Measurements from ENCODE around the gene TSKS. TPM values are rescaled to one million over a fixed set of nuclear protein-coding genes. Genes with fewer than 3 reads are reported as not detected.
A peak's percentile ranks its signal among the peaks of the same experiment; 100 is the strongest.

The TSKS gene
- total RNA-seq, 1 experiment from 2014 or later = 0.28 TPM

GRCh38 chr19:49786376-49786820, 23.3 kb upstream of the TSKS start:
- H4K5ac ChIP-seq (ENCODE audit: insufficient read length, low read depth, low read length) = no peak overlapping the region
- H3K36me3 Mint-ChIP-seq (ENCODE audit: insufficient read depth in 1 of 3, low read depth in 3 of 3) = peaks cover 36 to 67% (median 51%) of the 10 kb centered on the region in 3 experiments
- H3K79me1 ChIP-seq (ENCODE audit: insufficient read depth, low read depth, low read length, poor library complexity, severe bottlenecking) = no peaks in the 10 kb centered on the region
- H2BK5ac ChIP-seq (ENCODE audit: insufficient read length, low read length) = no peak overlapping the region
- DNase-seq = no peak
- no peak overlapping the region for H3K23ac ChIP-seq (ENCODE audit: insufficient read length, low read depth, low read length)
- H2AFZ ChIP-seq (ENCODE audit: low read length) = no peak overlapping the region
- H3K4ac ChIP-seq (ENCODE audit: low read depth, low read length) = no peak overlapping the region
- H3K4me3 Mint-ChIP-seq = no peak overlapping the region
- no peak overlapping the region for H2AK5ac ChIP-seq (ENCODE audit: insufficient read length, low read length)
- H3K4me2 ChIP-seq (ENCODE audit: insufficient read depth, insufficient read length, low read length) = no peak overlapping the region
- H2BK12ac ChIP-seq (ENCODE audit: insufficient read length, low read depth, low read length) = no peak overlapping the region
- H3T11ph ChIP-seq (ENCODE audit: low read length) = no peak overlapping the region
- no peak overlapping the region for H3K56ac ChIP-seq (ENCODE audit: insufficient read length, low read depth, low read length)
- H3K9me3 ChIP-seq (ENCODE audit: control insufficient read depth, low read depth, low read length) = no peaks in the 10 kb centered on the region
- no peaks in the 10 kb centered on the region for H3K9me3 Mint-ChIP-seq
- no peak overlapping the region for H4K91ac ChIP-seq (ENCODE audit: insufficient read length, low read depth, low read length)
- no peak overlapping the region for H3K9ac ChIP-seq (ENCODE audit: extremely low read depth, insufficient read length, low read length)
- peaks cover 0 to 5% of the 10 kb centered on the region in 2 experiments; a peak in 1 of 4 replicates for H3K4me1 Mint-ChIP-seq
- no peak overlapping the region for H2BK15ac ChIP-seq (ENCODE audit: low read depth, low read length)
- no peaks in the 10 kb centered on the region for H3K4me1 ChIP-seq (ENCODE audit: insufficient read depth, low read length)
- H3K14ac ChIP-seq (ENCODE audit: insufficient read depth, low read length) = no peak overlapping the region
- TF ChIP-seq, protein P1, sequence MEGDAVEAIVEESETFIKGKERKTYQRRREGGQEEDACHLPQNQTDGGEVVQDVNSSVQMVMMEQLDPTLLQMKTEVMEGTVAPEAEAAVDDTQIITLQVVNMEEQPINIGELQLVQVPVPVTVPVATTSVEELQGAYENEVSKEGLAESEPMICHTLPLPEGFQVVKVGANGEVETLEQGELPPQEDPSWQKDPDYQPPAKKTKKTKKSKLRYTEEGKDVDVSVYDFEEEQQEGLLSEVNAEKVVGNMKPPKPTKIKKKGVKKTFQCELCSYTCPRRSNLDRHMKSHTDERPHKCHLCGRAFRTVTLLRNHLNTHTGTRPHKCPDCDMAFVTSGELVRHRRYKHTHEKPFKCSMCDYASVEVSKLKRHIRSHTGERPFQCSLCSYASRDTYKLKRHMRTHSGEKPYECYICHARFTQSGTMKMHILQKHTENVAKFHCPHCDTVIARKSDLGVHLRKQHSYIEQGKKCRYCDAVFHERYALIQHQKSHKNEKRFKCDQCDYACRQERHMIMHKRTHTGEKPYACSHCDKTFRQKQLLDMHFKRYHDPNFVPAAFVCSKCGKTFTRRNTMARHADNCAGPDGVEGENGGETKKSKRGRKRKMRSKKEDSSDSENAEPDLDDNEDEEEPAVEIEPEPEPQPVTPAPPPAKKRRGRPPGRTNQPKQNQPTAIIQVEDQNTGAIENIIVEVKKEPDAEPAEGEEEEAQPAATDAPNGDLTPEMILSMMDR (conservative IDR thresholded peaks at IDR 0.05) = no peak
- no peak overlapping the region for H2BK20ac ChIP-seq (ENCODE audit: low read depth, low read length, poor library complexity, severe bottlenecking)
- H4K20me1 ChIP-seq (ENCODE audit: control insufficient read depth, insufficient read depth, insufficient read length) = no peaks in the 10 kb centered on the region
- no peaks in the 10 kb centered on the region for H3K23me2 ChIP-seq (ENCODE audit: insufficient read length, low read depth, low read length, poor library complexity, severe bottlenecking)
- H3K27ac Mint-ChIP-seq = peak overlapping the region; percentile 74 to 80 (median 74); a peak in 5 of 7 replicates
- no peaks in the 10 kb centered on the region for H3K27me3 Mint-ChIP-seq (ENCODE audit: low read depth)
- H2BK120ac ChIP-seq (ENCODE audit: low read depth, low read length, poor library complexity, severe bottlenecking) = no peak overlapping the region
- WGBS (ENCODE audit: extremely low coverage, insufficient read length, low lambda C conversion rate) = no CpG with 5 or more reads among the region's 9 CpGs
- H3K27me3 ChIP-seq (ENCODE audit: insufficient read depth, low read length) = no peaks in the 10 kb centered on the region
- no peak overlapping the region for H4K8ac ChIP-seq (replicated peaks; ENCODE audit: insufficient read length, low read depth, low read length)
- H3K79me2 ChIP-seq (ENCODE audit: insufficient read depth, low read length) = no peaks in the 10 kb centered on the region
- H3K18ac ChIP-seq (ENCODE audit: insufficient read length, low read depth, low read length) = no peak overlapping the region
- H3K27ac ChIP-seq (ENCODE audit: insufficient read length, low read depth, low read length) = no peak overlapping the region

Measured in H9 (cell line).